Upper lobe of right lung (tissue), 1 donor: ENCODE measurements around the gene SCN5A. TPM values are rescaled to one million over a fixed set of nuclear protein-coding genes. Genes with fewer than 3 reads are reported as not detected.

Source experiments
- ATAC-seq: fragments of 200-7000 bp; cut with Tn5 transposase; one replicate; pipeline ENCODE4 v1.9.1; 2020; ENCODE audit warnings: mild to moderate bottlenecking, moderate library complexity
- DNase-seq: peaks from one replicate; pipeline ENCODE4 v3.0.0-alpha.2; 2020
- H3K27ac ChIP-seq: fragments of 200-600 bp; one replicate; pipeline ENCODE4 v1.8.0; 2022
- H3K27me3 ChIP-seq: fragments of 200-600 bp; one replicate; pipeline ENCODE4 v1.8.0; 2022; ENCODE audit warnings: mild to moderate bottlenecking
- H3K36me3 ChIP-seq: fragments of 200-600 bp; one replicate; pipeline ENCODE4 v1.8.0; 2022
- H3K4me1 ChIP-seq: fragments of 200-600 bp; one replicate; pipeline ENCODE4 v1.8.0; 2022
- H3K4me3 ChIP-seq: fragments of 200-600 bp; one replicate; pipeline ENCODE4 v1.8.0; 2022; ENCODE audit warnings: mild to moderate bottlenecking
- H3K9me3 ChIP-seq: fragments of 200-600 bp; one replicate; pipeline ENCODE4 v1.8.0; 2022
- intact Hi-C: fragments of 100-400 bp; cut with DNase I; formaldehyde crosslinking; loops from one replicate; pipeline ENCODE4 v1.11.0; 2022
- total RNA-seq: library from RNA; stranded (reverse); fragmentation: NEBNext Ultra II Directional; extraction: Animal tissue kit (Norgen Biotek cat#: 25700); gene quantifications from one replicate; pipeline ENCODE4 v1.2.1, GENCODE V29; 2021
- TF ChIP-seq, protein P1 (sequence below): fragments of 200-600 bp; IDR thresholded peaks from one replicate; pipeline ENCODE4 v1.8.0; 2022; ENCODE audit warnings: antibody characterized with exemption
- donor health status: DM: no; HTN: yes; CAD: no; lungs with severe emphysema.

Gene SCN5A
- total RNA-seq, 1 donor from 2014 or later: 0.58 TPM

DNA sequence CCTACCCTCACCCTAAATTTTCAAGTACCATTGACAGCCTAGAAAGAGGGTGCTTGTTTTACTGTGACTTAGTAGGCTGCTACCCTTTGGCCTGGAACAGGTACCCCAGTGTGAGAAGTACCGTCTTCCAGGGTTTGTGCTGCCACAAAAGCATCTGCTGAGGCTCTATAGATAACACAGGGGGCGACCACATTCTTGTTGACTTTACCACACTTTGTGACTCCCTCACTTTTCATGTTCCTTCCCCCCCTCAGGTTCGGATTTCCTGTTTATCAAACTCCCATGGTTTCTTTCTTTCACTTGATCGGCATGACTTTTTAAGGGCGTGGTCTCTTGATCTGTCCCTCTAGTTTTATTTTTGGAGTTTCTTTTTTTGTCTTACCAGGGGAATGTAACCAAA, 129.8 kb downstream of the SCN5A start:
- TF ChIP-seq, protein P1, sequence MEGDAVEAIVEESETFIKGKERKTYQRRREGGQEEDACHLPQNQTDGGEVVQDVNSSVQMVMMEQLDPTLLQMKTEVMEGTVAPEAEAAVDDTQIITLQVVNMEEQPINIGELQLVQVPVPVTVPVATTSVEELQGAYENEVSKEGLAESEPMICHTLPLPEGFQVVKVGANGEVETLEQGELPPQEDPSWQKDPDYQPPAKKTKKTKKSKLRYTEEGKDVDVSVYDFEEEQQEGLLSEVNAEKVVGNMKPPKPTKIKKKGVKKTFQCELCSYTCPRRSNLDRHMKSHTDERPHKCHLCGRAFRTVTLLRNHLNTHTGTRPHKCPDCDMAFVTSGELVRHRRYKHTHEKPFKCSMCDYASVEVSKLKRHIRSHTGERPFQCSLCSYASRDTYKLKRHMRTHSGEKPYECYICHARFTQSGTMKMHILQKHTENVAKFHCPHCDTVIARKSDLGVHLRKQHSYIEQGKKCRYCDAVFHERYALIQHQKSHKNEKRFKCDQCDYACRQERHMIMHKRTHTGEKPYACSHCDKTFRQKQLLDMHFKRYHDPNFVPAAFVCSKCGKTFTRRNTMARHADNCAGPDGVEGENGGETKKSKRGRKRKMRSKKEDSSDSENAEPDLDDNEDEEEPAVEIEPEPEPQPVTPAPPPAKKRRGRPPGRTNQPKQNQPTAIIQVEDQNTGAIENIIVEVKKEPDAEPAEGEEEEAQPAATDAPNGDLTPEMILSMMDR: no peak
- ATAC-seq: no peak
- Histone ChIP-seq H3K27me3 (no peaks in the 10 kb centered on the region), H3K4me1 (no peaks in the 10 kb centered on the region), H3K27ac (no peak overlapping the region), H3K36me3 (peaks cover 26% of the 10 kb centered on the region), H3K9me3 (no peaks in the 10 kb centered on the region), H3K4me3 (no peak overlapping the region)
- intact Hi-C loops: no loop called here
- DNase-seq: no peak

DNA sequence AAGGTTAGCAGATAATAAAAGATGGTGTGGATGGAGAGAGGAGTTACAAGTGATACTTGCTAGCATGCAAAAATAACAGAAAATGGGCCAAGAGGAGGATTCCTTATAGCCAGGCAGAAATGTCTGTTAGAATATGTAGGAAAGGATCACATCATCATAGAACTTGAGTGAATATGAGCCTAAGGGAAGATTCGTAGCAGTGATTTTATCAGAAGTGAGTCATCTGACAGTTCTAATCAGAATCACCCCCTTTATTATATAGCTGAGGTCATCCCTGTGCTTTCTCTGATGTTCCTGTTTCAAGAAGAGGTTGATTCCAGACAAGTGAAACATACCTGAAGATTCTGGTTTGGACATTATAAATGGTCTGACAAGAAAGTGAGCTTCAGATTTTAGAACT, 130.5 kb downstream of the SCN5A start:
- Histone ChIP-seq H3K27me3 (no peaks in the 10 kb centered on the region), H3K27ac (no peak overlapping the region), H3K36me3 (peaks cover 20% of the 10 kb centered on the region), H3K4me3 (no peak overlapping the region), H3K4me1 (no peaks in the 10 kb centered on the region), H3K9me3 (no peaks in the 10 kb centered on the region)
- TF ChIP-seq, protein P1: no peak
- ATAC-seq (no peak), DNase-seq (no peak)
- intact Hi-C loops: no loop called here

DNA sequence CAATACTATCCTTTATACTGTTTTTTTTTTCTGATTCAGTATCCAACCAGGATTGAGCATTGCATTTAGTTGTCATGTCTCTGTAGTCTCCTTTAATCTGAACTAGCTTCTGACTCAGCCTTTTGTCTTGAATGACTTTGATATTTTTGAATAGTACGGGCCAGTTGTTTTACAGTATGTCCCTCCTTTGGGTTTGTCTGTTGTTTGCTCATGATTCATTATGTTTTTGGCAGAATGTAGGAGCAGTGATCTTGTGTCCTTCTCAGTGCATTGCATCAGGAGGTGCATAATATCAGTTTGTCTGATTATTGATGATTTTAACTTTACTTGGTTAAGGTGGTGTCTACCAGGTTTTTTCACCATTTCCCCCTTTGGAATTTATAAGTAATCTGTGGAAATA, 132.8 kb downstream of the SCN5A start:
- intact Hi-C loops: no loop called here

DNA sequence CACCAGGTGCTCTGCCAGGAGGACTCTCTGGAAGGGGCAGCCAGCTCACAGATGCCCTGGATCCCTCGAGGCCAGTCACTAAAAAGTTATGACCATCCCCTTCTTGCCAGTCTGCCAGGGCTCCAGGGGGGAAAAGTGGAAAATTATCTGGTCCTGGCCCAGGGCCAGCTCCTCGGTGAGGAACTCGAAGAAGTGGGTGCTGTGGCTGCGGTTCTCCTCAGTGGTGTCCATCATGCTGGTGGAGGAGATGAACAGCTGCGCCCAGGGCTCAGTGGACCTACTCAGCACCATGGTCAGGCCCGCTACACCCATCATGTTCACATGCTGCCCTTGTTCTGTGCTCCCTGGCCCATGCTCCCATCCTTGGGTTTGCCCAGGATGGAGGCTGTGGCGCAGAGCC, 134.1 kb downstream of the SCN5A start:
- no peak overlapping the region for H3K4me3 ChIP-seq
- peaks cover 45% of the 10 kb centered on the region for H3K36me3 ChIP-seq
- intact Hi-C loops: no loop called here
- H3K9me3 ChIP-seq: no peaks in the 10 kb centered on the region
- ATAC-seq: no peak
- no peaks in the 10 kb centered on the region for H3K27me3 ChIP-seq
- DNase-seq: no peak
- no peak overlapping the region for H3K27ac ChIP-seq
- TF ChIP-seq, protein P1: no peak
- H3K4me1 ChIP-seq: no peaks in the 10 kb centered on the region

More for the DNA sequence above, 132.8 kb downstream of the SCN5A start:
- Histone ChIP-seq H3K4me1 (no peaks in the 10 kb centered on the region), H3K27me3 (no peaks in the 10 kb centered on the region), H3K9me3 (no peaks in the 10 kb centered on the region), H3K36me3 (peaks cover 33% of the 10 kb centered on the region), H3K4me3 (no peak overlapping the region), H3K27ac (no peak overlapping the region)
- ATAC-seq (no peak), DNase-seq (no peak)
- TF ChIP-seq, protein P1: no peak

DNA sequence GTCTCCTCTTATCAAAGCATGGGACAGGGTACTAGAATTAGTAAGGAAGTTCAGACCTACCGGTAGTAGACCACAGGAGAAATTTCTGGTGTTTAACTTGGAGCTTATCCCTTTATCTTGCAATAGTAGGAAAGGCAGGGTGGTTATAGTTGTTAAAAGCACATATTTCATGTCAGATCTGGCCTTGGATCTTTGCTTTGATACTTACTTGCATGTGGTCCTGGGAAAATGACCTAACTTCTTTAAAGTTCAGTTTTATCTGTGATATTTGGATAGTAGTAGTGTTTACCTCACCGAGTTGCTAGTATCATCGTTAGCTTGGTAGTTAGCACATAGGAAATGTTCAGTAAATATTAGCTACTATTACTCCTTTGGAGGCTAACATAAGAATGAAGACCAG, 137.9 kb downstream of the SCN5A start:
- TF ChIP-seq, protein P1: no peak
- H3K4me1 ChIP-seq: no peaks in the 10 kb centered on the region
- no peak overlapping the region for H3K27ac ChIP-seq
- intact Hi-C loops: no loop called here
- H3K9me3 ChIP-seq: no peaks in the 10 kb centered on the region
- no peaks in the 10 kb centered on the region for H3K27me3 ChIP-seq
- no peak for DNase-seq
- no peak for ATAC-seq
- no peak overlapping the region for H3K4me3 ChIP-seq
- peaks cover 75% of the 10 kb centered on the region for H3K36me3 ChIP-seq

DNA sequence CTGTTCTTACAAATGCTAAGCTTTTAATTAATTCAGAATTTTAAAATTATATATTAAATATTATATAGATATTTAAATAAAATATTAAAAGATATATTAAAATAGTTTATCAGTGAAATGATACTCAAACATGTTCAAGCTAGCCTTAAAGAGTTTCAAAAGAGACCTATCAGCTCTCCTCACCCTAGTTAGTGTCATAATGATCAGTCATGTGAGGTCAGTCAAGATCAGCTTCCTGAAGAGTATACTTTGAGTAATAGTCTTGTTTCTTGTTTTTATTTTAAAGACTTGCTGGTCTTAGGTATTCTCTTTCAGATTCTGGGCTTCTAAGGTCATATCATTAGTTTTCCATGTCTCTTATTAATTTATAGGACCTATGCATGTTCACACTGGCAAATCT, 138.9 kb downstream of the SCN5A start:
- intact Hi-C loops: no loop called here
- Histone ChIP-seq H3K27ac (no peak overlapping the region), H3K36me3 (peaks cover 78% of the 10 kb centered on the region), H3K4me3 (no peak overlapping the region), H3K4me1 (no peaks in the 10 kb centered on the region), H3K9me3 (no peaks in the 10 kb centered on the region), H3K27me3 (no peaks in the 10 kb centered on the region)
- ATAC-seq (no peak), DNase-seq (no peak)
- TF ChIP-seq, protein P1: no peak
